CD4-positive, alpha-beta T cell treated with Interleukin-4 for 4 hours (primary cell): ENCODE results near the gene CALN1.

Source experiments
- DNase-seq: peaks from one replicate; pipeline ENCODE4 v3.0.0-alpha.2; 2020

CALN1 gene

DNA sequence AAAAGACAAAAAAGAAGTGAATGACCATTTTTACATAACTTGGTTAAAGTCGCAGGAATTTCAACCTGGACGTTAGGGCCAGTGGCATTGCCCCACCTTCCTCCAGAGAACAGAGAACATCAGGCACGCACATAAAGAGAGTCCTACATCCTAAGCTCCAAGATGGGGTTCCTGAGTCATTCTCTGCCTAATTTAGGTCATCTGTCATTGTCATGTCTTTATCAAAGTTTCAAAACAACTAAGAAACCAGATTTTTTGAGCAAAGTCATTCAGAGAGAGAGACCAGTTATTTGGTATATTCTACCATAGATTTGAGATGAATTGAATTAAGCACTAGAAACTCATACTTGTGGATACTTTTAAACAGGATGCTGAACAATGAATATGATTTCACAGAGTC is 241.7 kb downstream of the CALN1 start:
- no peak for DNase-seq

DNA sequence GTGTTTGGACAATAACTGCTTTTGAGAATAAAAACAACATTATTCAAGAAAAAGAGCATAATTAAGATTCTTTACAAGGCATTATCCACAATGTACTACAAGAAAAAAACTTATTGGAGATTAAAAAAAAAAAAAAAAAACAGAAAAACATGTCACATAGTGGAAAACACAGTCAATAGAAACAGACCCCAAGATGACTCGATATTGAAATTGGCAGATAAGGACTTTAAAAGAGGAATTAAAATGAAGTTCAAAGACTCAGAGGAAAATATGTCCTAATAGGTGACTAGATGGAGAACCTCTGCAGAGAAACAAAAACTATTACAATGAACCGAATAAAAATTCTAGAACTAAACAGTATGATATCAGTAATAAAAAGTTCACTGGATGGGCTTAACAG is 248.9 kb downstream of the CALN1 start:
- no peak for DNase-seq

- DNase-seq, result no peak
These were observed 250.6 kb downstream of the CALN1 start for GRCh38 chr7:72161534-72161933.

DNA sequence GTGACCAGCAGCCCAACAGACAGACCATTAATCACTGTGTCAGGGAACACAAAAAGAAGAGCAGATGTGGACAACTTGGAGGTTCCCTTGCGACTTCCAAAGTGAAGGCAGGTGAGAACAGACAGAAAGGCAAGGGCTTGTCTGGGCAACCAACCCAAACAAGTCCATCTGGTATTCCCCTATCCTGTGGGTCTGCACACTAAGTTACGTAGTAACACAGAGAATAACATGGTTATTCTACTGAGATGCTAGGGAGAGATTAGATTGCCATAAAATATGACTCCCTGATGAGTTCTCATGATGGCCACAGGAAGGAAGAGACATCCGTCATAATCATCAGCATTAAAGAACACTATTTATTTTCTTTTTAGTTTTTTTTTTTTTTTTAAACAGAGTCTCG is 252.2 kb downstream of the CALN1 start:
- no peak for DNase-seq

- DNase-seq, result no peak
These were observed 255.5 kb downstream of the CALN1 start for GRCh38 chr7:72156671-72157070.

- no peak for DNase-seq
These were observed 259.0 kb downstream of the CALN1 start for GRCh38 chr7:72153132-72153512.

DNA sequence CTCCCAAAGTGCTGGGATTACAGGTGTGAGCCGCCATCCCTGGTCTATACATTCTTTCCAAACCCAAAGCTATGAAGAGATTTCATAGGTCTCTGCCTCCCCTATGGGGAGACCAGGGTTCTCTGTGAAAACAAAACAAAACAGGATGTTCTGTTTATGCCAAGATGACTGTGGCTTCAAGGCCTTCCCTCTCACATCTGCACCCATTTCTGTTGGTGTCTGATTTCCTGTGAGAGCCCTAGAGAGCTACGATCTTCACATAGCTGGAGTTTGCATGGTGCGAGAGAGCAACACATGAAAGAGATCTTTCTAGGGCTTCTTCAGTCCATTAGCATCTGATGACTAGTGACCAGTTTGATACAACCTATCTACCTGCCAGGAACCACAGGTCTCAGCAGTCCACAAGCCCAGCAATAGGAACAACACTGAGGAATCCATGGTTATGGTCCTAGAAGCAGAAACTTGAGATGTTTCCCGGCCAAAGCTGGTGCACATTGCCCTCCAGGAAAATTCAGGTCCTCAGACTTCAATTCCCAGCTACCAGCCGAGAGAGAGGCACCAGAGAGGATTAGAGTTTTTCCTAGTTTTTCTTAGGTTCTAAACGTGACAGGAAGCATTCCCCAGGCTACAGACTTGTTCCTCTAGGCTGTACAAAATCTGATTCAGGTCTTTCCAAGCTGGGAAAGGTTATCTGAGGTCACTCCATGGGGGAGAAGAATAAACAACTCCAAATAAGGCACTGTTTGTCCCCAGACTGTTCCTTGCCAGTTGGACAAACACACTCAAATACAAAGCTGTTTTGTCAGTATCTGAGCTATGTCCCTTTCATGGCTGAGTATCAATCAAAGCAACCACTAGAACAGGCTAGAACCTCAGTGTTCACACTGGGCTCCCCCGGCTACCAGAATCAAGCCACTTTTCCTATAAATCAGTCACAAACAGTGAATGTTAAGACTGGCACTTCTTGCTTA is 259.7 kb downstream of the CALN1 start:
- no peak for DNase-seq

DNA sequence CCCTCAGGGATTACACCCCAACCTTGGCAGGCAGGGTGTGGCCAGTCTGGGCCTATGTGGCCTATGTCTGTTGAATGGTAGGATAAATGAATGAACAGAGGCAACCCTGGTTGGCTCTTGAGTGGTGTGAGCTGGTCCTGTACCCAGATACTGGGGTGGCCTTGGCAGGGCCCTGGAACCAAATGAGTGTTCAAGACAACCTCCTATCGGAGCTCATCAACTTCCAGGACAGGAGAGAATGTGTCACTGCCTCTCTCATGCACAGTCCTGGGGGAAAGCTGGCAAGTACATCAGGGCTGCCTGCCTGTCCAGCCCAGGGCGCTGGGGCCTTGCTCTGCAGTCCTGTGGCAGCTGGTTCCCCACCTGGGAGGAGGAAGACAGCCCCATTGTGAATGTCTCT is 271.6 kb downstream of the CALN1 start:
- no peak for DNase-seq

DNA sequence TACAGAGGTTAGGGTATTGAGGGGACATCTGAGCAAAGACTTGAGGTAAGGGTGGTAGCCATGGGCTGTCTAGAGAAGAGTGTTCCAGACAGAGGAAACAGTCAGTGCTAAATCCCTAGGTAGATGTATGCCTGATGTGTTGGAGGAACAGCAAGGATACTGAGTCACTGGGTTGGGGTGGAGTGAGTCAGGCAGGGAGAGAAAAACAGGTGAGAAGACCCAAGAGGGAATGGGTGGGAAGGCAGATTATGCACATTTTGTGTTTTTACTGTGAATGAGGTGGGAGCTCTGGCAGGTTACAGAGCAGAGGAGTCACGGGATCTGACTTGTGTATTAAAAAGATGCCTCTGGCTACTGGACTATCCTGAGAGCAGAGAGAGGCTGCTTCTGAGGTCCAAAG is 285.0 kb downstream of the CALN1 start:
- DNase-seq, result no peak

GRCh38 chr7:72123913-72124312 is 288.2 kb downstream of the CALN1 start:
- no peak for DNase-seq

GRCh38 chr7:72118366-72118765 is 293.8 kb downstream of the CALN1 start:
- DNase-seq, result no peak

DNA sequence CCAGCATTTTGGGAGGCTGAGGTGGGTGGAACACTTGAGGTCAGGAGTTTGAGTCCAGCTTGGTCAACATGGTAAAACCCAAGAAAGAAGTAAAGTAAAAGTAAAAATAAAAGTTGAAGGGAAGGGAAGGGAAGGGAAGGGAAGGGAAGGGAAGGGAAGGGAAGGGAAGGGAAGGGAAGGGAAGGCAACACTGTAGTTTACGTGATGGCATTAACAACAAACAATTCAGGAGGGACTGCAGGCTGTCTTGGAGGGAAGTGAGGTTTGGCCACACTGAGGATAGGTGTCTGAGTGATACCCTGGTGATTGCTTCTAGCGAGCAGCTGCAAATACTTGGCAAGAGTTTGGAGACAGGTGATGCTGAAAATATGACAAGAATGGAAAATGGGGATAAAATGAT is 298.0 kb downstream of the CALN1 start:
- DNase-seq, result no peak

DNA sequence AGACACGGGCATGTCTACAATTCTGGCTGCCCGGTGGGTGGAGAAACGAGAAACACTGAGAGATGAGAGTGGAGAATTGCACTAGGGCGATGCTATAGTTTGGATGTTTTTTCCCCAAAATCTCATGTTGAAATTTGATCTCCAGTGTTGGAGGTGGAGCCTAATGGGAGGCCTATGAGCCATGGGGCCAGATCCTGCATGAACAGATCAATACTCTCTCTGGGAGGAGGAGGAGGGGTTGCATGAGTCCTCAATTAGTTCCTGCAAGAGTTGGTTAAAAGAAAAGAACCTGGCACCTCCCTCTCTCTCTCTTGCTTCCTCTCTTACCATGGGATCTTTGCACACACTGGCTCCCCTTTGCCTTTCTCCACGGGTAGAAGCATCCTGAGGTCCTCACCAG is 299.1 kb downstream of the CALN1 start:
- DNase-seq, result no peak

GRCh38 chr7:72112530-72112929 is 299.6 kb downstream of the CALN1 start:
- no peak for DNase-seq

DNA sequence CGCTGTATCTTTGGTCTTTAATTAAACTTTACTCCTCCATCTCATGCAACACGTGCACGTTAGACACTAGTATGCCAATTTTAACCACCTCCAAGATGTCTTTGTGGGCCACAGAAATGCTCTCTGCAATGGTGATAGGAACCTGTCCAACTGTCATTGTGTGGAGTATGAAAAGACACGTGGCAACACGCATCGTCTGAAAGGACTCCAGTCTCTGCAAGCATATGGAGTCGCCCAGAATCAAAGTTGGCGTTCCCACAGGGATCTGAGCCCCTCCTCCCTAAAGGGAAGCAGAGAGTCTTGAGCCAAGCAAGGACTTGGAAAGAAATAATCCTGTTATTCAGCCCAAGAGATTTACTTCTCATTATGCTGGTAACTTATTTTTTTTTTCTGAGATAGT is 301.1 kb downstream of the CALN1 start:
- no peak for DNase-seq

DNA sequence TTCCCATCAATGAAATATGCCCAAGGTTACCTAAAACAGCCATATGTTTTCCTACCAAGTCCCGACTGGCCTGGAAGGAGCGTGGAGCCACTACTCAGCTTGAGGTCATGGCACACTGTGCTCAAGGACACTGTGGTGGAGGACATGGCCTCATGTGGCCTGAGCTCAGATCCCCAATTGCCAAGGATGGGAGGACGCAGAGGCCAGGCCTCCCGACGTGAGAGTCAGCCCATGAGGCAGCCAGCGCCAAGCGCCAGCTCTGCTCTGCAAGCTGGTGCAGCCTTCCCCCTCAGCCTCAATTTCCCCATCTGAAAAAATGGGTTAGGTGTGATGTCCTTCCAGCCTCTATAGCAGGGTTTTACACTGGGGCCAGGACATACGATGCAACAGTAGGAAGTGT is 302.6 kb downstream of the CALN1 start:
- no peak for DNase-seq

DNA sequence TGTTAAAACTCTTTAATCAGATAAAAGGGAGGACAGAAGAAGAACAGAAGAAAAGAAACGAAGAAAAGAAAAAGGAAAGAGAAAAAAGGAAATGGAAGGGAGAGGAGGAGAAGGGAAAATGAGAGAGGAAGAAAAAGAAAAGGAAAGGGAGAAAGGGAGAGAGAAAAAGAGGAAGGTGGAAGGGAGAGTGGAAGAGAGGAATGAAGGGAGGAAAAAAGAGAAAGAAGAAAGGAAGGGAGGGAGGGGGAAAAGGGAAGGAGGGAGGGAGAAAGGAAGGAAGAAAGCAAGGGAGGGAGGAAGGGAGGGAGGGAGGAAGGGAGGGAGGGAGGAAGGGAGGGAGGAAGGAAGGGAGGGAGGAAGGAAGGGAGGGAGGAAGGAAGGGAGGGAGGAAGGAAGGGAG is 305.7 kb downstream of the CALN1 start:
- no peak for DNase-seq

DNA sequence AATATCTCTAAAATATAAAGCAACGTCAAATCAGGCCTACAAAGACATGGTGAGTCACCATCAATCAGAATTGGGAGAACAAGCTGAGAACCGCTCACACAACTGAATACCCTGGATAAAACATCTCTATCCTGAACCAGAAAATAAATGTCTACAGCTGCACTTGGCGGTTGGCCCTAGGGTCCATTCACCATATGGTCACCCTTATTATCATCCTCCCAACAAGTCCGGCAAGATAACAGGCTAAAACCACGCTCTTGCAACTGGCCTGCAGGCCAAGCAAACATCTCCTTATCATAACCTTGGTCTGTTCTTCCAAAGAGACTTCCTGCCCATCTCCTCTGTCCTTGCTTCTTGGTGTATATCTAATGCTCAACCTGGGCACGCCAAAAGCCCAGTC is 310.7 kb downstream of the CALN1 start:
- DNase-seq, result no peak

DNA sequence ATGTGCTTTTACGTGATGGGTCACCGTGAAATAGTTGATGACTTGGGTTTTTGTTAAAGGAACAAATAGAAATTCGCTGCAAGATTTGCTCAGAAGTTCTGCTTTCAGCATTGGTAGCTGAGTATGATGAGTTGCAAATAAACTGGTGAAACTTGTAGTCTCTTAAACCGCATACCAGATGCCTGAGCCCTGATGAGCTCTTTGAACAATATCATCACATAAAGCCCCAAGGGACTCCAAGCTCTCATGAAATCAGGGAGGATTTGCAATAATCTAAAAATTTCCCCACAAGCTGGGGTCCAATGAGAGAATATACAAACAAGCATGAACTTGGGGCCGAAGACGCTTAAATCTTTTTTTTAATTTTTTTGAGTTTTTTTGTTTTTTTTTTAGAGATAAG is 312.4 kb downstream of the CALN1 start:
- no peak for DNase-seq

DNA sequence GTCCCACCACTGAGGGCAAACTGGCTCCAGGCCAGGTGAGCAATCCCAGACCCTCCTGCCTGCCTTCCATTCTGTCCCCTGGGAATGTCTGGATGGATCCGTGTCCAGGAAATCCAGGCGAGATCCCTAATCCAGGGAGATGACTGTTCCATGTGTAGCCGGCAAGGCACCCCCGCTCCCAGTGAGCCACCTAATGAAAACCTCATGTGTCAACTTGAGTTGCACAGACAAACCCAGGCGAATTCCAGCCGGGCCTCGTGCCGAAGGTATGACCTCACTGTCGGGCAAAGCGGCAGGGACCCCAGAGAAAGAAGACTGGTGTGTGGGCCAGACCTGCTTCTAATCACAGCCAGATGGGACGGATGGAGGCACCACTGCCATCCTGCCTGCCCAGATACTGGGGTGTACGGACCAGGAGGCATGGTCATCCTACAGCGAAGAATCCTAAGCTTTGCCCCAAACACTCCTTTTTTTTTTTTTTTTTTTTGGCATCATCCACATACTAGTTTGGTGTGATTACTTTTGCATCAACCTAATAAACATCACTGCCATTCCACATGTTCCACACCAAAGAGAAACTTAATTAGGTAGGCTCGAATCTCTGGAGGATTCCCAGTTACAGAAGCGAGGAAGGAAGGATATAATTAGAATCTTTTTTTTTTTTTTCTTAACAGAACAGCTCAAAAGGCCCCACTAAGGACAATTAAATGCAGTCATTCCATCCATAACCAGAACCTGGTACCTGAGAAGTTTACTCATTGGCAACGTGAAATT is 313.1 kb downstream of the CALN1 start:
- DNase-seq, result no peak

- DNase-seq, result no peak
These were observed 314.9 kb downstream of the CALN1 start for GRCh38 chr7:72097226-72097625.

DNA sequence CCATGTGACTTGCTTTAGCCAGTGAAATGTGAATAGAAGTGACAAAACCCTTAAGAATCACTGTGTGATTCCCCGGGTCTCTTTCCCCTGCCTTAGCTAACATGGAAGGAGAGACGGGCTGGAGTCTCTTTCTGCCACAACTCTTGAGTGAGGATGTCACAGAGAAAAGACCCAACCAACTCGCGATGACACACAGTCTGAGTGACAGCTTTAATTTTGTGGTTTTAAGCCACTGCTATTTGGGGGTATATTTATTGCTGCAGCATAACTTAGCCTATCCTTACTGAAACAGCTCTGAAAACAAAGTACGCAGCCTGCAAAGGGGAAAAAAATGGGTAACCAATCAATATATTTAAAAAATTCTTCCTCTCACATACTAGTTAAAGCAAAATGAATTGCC is 319.4 kb downstream of the CALN1 start:
- DNase-seq, result no peak

- no peak for DNase-seq
These were observed 324.2 kb downstream of the CALN1 start for GRCh38 chr7:72087926-72088325.

GRCh38 chr7:72080865-72081510 is 331.1 kb downstream of the CALN1 start:
- no peak for DNase-seq
